ENCODE data around the gene LCLAT1. TPM values are rescaled to one million over a fixed set of nuclear protein-coding genes. Genes with fewer than 3 reads are reported as not detected.

Gene LCLAT1
- total and polyA plus RNA-seq, 4 donors = 2.4 to 14.6 (median 10.7) TPM

- Histone ChIP-seq H3K36me3 (ENCODE audit: control insufficient read depth in 4 of 4, insufficient read depth in 3 of 4, low read depth in 1 of 4, low read length in 3 of 4) (no peaks in the 10 kb centered on the region), H3K9me3 (ENCODE audit: control insufficient read depth in 4 of 4, low read length in 3 of 4) (no peaks in the 10 kb centered on the region), H3K27ac (ENCODE audit: low read depth in 1 of 2, low read length in 2 of 2) (no peak overlapping the region), H3K27me3 (ENCODE audit: control insufficient read depth in 4 of 4, insufficient read depth in 4 of 4, low read length in 3 of 4) (no peaks in the 10 kb centered on the region), H3K4me1 (ENCODE audit: control insufficient read depth in 4 of 4, insufficient read depth in 4 of 4, low read length in 3 of 4) (no peaks in the 10 kb centered on the region), H3K4me3 (ENCODE audit: low read depth in 1 of 3, low read length in 3 of 3) (no peak overlapping the region), H3K9ac (ENCODE audit: low read depth in 1 of 2, low read length in 2 of 2) (no peak overlapping the region)
- 96% methylated on average over 8 of the region's 8 CpGs for WGBS
- DNase-seq (ENCODE audit: low spot score) = no peak
- TF ChIP-seq TAF1 (conservative IDR thresholded peaks at IDR 0.05) = no peak
- TF ChIP-seq EGR1 (IDR thresholded peaks at IDR 0.05; ENCODE audit: low read depth in 2 of 2) = no peak
- no peak for TF ChIP-seq ZBTB33 (IDR thresholded peaks at IDR 0.05)
- TF ChIP-seq MAX (IDR thresholded peaks at IDR 0.05) = no peak
- TF ChIP-seq FOXA1 (IDR thresholded peaks at IDR 0.05) = no peak
- no peak for TF ChIP-seq HNF4A (conservative IDR thresholded peaks at IDR 0.05)
- no peak for TF ChIP-seq CTCF (IDR thresholded peaks at IDR 0.05; ENCODE audit: low read depth, low read length, missing input control)
- no peak for TF ChIP-seq YY1 (IDR thresholded peaks at IDR 0.05)
- TF ChIP-seq HNF4G (IDR thresholded peaks at IDR 0.05) = no peak
- no peak for TF ChIP-seq ATF3 (IDR thresholded peaks at IDR 0.05)
- no peak for TF ChIP-seq SP1 (IDR thresholded peaks at IDR 0.05)
- TF ChIP-seq RAD21 (IDR thresholded peaks at IDR 0.05) = no peak
- no peak for TF ChIP-seq REST (IDR thresholded peaks at IDR 0.05)
- no peak for TF ChIP-seq NR2F2 (IDR thresholded peaks at IDR 0.05)
- no peak for TF ChIP-seq RXRA (IDR thresholded peaks at IDR 0.05)
- no peak for TF ChIP-seq GABPA (IDR thresholded peaks at IDR 0.05 in 1 of 2, conservative IDR thresholded peaks at IDR 0.05 in 1 of 2)
- no peak for TF ChIP-seq FOXA2 (IDR thresholded peaks at IDR 0.05)
Measured at GRCh38 chr2:30627151-30627550, 180.1 kb downstream of the LCLAT1 start.

GRCh38 chr2:30628341-30628740 lies 181.3 kb downstream of the LCLAT1 start:
- H3K4me3 ChIP-seq (ENCODE audit: low read depth in 1 of 3, low read length in 3 of 3) = no peak overlapping the region
- no peaks in the 10 kb centered on the region for H3K4me1 ChIP-seq (ENCODE audit: control insufficient read depth in 4 of 4, insufficient read depth in 4 of 4, low read length in 3 of 4)
- no peaks in the 10 kb centered on the region for H3K27me3 ChIP-seq (ENCODE audit: control insufficient read depth in 4 of 4, insufficient read depth in 4 of 4, low read length in 3 of 4)
- 96% methylated on average over 2 of the region's 2 CpGs for WGBS
- DNase-seq (ENCODE audit: low spot score) = no peak
- no peak overlapping the region for H3K9ac ChIP-seq (ENCODE audit: low read depth in 1 of 2, low read length in 2 of 2)
- no peaks in the 10 kb centered on the region for H3K9me3 ChIP-seq (ENCODE audit: control insufficient read depth in 4 of 4, low read length in 3 of 4)
- no peak overlapping the region for H3K27ac ChIP-seq (ENCODE audit: low read depth in 1 of 2, low read length in 2 of 2)
- no peaks in the 10 kb centered on the region for H3K36me3 ChIP-seq (ENCODE audit: control insufficient read depth in 4 of 4, insufficient read depth in 3 of 4, low read depth in 1 of 4, low read length in 3 of 4)
- no peak for TF ChIP-seq YY1 (IDR thresholded peaks at IDR 0.05)
- no peak for TF ChIP-seq RAD21 (IDR thresholded peaks at IDR 0.05)
- TF ChIP-seq REST (IDR thresholded peaks at IDR 0.05) = no peak
- no peak for TF ChIP-seq MAX (IDR thresholded peaks at IDR 0.05)
- no peak for TF ChIP-seq JUND (IDR thresholded peaks at IDR 0.05)
- no peak for TF ChIP-seq TAF1 (conservative IDR thresholded peaks at IDR 0.05)
- no peak for TF ChIP-seq SP1 (IDR thresholded peaks at IDR 0.05)
- TF ChIP-seq ZBTB33 (IDR thresholded peaks at IDR 0.05) = no peak
- no peak for TF ChIP-seq HNF4A (conservative IDR thresholded peaks at IDR 0.05)
- TF ChIP-seq RXRA (IDR thresholded peaks at IDR 0.05) = no peak
- no peak for TF ChIP-seq EGR1 (IDR thresholded peaks at IDR 0.05; ENCODE audit: low read depth in 2 of 2)
- TF ChIP-seq GABPA (IDR thresholded peaks at IDR 0.05 in 1 of 2, conservative IDR thresholded peaks at IDR 0.05 in 1 of 2) = no peak
- TF ChIP-seq HNF4G (IDR thresholded peaks at IDR 0.05) = no peak
- TF ChIP-seq FOXA2 (IDR thresholded peaks at IDR 0.05) = no peak
